Ovary (tissue), 3 donors: ENCODE data around the gene SLMAP.

Experiments used
- CTCF ChIP-seq, 3 donors: fragments of 450-650 bp in 2 of 3; fragments of 200-600 bp in 1 of 3; IDR thresholded peaks; one replicate each; pipeline versions ENCODE4 v1.5.1 to v1.8.0; 2016 to 2022; ENCODE audit warnings: antibody characterized with exemption in 3 of 3, mild to moderate bottlenecking in 1 of 3
- POLR2A ChIP-seq: fragments of 450-650 bp; IDR thresholded peaks from one replicate; pipeline ENCODE4 v1.6.1; 2017; ENCODE audit warnings: antibody characterized with exemption, mild to moderate bottlenecking, moderate library complexity
- donor health status: DM: no; HTN: no; CAD: no.

GRCh38 chr3:57755741-57756527 is at the start of gene SLMAP:
- peak; percentile 53 for TF ChIP-seq POLR2A
- no peak for TF ChIP-seq CTCF (IDR thresholded peaks at IDR 0.05)
